Cerebellar cortex (tissue), 1 donor: ENCODE results near the gene KANK2.

Source experiments
- DNase-seq: peaks from one replicate; pipeline ENCODE4 v3.0.0-alpha.2; 2015; ENCODE audit warnings: low spot score

The KANK2 gene

DNA sequence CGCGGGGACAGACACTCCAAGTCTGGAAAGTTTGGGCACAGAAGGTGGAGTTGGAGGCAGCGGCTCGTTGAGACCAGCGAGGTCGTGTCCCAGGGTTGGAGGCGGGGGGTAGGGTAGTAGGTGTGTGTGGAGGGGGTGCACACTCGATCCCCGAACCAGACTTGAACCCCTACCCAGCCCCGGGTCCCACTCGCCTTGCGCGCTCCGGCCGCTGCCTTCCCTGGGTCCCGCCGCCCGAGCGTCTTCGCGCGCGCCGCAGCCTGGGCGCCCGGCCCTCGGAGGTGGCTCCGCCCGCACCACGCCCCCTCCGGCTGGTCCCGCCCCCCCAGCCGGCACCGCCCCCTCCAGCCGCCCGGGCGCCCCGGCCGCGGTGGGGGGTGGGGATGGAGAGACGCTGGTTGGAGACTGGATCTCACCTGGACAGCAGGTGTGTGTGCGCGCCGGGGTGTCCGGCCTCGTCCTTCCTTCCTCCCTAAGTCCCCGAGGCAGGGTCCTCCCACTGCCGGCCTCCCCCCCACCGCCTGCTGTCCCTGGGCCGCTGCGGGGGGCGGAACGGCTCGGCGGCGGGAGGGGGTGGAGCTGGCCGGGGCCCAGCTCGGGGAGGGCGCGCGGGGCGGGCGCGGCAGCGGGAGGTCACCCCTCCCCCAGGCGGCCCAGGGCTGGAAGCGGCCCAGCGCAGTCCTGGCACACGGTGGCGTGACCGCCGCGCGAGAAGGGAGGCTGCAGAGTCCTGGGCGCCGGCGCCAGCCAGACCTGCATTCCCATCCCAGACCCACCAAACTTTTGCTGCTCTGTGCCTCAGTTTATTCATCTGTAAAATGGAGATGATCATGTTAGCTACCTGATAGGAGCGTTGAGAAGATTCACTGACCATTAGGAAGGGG lies at the start of gene KANK2:
Gene KANK2, minus strand, starts transcription at position 255 of the 884 bp plus-strand sequence. CDS start 3,034 bp downstream, outside the sequence.
- peak; percentile 46 for DNase-seq

DNA sequence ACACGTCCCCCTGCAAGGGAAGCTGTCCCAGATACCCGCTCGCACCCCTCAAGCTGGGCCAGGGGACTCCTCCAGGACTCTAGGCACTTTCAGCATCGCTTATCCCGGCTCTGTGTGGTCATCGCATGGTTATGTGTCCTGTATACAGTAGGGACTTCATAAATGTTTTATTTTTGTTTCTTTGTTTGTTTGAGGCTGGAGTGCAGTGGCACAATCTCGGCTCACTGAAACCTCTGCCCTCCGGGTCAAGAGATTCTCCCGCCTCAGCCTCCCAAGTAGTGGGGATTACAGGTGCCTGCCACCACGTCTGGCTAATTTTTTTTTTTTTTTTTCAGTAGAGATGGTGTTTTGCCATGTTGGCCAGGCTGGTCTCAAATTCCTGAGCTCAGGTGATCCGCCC lies 49.6 kb upstream of the KANK2 start:
- no peak for DNase-seq

DNA sequence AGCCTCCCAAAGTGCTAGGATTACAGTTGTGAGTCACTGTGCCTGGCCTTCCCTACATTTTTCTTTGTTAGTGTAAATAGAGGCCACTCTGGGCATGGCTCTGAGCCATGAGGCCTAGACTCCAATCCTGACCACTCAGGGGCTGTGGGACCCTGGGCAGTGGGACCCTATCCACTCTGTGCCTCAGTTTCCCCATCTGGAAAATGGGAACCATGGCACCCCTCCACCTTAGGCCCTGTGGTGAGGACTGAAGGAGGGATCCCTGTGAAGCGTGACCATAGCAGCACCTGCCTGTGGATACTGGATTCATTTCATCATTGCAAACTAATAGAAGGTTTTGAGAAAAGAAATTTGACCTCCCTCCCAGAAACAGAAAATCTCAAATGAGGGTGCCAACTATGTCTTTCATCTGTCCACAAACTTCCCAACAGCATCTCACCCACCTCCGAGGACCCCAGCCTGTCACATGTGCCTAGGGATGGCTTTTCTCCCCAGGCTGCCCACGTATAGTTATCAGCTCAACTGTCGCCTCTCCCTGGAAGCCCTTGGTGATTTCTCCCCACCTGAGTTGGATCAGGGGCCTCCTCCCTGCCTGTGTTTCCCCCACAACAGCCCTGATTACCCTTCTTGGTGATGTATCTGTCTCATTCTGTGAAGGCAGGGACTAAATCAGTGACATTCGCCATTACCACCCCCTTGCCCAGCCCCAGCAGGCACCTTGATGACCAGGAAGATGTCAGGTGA lies 47.7 kb upstream of the KANK2 start:
- no peak for DNase-seq

DNA sequence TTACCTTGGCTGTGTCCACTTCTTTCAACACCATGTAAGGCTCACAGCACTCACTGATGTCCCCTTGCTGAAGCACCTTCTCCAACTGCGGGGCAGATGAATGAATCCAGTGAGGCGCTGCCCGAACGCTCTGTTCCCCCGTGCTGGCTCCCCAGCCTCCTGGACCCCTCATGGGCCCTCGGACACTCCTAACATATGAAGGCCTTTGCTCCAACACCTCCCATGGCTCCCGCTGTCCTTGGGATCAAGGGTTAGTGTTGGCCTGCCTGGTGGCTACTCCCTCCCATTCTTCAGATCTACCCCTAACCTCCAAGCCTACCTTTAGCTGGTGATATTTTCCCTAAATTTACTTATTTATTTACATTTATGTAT lies 46.4 kb upstream of the KANK2 start:
- DNase-seq = no peak

DNA sequence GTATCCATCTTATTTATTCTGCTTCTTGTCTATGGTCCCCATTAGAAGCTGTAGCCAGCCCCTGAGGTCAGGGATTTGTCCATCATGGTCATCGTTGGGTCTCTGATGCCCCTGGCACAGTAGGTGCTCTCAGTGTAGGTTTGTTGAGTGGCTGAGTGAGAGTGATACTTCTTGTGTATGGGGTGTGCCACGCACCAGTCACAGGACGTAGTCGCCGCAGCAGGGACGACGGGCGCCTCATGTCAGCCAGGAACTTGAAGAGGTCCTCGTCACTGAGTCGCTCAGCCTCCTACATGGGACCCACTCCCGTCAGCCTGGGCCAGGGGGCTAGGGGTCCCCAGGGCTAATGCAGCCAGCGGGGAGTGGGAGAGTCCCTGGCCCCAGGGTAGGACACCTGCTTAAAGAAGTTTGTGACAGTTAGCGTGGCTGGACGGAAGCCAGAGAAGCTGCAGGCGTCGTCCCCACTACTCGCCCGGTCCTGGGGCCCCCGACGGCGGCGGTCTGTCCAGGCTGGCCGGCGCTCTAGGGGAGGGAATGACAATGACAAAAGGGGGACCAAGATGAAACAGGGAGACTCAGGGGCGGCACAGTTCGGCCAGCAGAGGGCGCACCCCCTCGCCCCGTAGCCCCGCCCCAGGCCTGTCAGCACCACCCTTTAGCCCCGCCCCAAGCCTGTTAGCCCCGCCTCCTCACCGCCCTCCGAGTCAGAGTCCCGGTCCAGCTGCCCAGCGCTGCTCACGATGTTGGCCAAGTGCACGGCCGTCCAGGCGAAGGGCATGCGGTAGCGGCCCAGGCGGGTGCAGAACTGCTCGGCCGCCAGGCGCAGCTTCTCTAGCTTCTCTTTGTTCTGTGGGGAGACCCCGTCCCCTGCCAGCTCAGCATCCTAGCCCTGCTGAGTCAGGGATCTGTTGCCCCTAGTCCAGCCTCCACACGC lies 45.8 kb upstream of the KANK2 start:
- peak; percentile 58 for DNase-seq

DNA sequence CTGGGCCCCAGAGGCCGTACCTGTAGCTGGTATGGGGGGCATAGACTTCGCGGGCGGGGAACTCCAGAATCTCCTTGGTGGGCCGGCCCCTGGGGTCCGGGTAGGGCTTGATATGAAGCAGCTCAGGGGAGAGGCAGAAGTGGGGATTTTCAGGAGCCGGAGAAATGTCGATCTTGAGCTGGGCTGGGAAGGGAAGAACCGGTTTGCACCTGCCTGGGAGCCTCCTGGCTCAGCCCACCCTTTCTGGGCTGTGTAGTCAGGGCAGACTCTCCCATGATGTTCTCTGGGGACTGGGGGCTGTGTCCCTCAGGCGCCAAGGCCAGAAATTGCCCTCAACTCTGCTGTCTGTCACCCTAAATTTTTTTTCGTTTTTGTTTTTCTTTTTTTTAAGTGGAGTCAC lies 44.7 kb upstream of the KANK2 start:
- no peak for DNase-seq

DNA sequence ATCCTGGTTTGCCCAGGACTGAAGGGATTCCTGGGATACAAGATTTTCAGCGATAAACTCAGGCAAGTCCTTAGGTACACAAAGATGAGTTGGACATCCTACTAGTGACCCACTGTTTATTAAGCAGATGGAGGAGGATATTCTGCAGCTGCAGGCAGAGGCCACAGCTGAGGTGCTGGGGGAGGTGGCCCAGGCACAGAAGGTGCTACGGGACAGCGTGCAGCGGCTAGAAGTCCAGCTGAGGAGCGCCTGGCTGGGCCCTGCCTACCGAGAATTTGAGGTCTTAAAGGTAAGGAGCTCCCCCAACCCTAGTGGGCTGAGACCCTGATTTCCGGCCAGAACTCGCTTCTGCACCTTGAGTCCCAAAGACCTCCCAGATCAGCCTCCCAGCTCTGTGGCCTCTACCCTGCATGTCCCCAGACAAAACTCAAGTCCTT lies 42.7 kb upstream of the KANK2 start:
- DNase-seq = no peak

DNA sequence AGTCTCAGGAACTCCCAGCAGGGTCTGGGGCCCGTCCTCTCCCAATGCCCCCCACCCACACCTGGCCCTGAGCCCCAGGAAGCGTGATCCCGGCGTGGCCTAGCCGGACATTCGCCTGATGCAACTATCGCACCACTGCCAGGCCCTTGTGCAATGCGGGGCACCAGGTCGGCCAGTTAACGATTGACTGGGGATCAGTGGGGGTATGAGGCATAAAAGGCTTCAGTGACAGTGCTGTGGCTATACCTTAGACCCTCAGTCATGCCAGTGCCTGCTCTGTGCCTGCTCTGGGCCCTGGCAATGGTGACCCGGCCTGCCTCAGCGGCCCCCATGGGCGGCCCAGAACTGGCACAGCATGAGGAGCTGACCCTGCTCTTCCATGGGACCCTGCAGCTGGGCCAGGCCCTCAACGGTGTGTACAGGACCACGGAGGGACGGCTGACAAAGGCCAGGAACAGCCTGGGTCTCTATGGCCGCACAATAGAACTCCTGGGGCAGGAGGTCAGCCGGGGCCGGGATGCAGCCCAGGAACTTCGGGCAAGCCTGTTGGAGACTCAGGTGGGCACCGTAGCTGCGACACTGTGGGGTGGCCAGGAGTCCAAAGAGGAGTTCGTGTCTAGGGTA lies 42.1 kb upstream of the KANK2 start, which contains the start of gene ANGPTL8:
Gene ANGPTL8, plus strand, starts transcription at position 243 of the 624 bp plus-strand sequence. Its CDS starts 19 bp downstream, at position 262.
- DNase-seq = no peak

DNA sequence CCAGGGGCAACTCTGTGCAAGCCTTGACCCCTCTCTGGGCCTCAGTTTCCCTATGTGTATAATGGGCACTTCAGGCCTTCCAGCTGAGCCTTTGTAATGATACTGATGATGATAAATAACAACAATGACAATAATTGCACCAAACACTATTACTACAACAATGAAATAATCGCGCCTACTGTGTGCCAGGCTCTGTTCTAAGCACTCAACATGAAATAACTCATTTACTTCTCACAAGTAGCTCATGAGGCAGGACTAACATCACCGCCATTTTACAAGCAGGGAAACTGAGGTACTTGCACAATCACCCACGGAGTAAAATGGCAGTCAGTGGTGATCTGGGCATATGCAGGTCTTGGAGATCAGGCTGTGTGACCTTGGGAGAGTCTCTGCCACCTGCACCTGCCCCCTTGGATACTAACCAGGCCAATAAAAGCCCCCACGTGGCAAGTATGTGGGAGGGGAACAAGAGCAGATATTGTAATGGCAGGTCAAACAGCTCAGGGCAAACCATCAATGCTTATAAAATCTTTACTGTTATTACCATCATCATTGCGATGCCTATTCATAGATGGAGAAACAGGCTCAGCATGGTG lies 41.5 kb upstream of the KANK2 start:
- no peak for DNase-seq

DNA sequence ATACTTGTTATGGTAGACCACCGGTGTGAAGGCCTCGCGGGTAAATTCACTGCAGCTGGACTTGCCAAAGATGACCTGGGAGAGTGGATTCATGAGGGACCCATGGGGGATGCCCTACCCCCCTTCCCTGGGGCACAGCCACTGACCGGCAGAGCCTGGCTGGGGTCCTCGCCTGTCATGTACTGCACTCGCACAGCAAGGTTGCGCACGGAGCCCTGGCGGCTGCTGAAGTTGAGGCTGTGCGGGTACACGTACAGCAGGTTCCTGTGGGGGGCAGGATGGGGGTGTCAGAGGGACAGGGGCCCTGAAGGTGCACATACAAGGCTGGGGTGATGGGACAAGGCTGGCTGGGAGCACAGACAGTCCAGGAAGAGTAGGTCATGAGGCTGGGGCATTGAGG lies 40.7 kb upstream of the KANK2 start:
- DNase-seq = no peak

DNA sequence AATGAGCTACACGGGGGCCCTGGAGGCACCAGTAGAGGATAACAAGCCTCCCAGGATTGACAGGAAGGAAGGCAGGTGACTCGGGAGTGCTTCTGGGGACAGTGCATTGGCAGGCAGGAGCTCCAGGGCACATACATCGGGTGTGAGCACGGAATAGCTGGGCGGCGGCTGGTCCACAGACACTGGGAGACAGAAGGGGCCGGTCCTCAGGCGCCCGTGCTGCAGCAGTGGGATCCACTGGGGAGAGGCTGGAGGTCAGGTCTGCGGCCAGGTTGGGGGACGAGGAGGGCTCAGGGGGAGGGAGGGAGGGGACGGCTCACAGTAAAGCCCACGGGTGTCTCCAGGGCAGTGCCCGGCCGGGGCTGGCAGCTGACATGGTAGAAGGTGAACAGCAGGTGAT lies 40.0 kb upstream of the KANK2 start:
- no peak for DNase-seq

DNA sequence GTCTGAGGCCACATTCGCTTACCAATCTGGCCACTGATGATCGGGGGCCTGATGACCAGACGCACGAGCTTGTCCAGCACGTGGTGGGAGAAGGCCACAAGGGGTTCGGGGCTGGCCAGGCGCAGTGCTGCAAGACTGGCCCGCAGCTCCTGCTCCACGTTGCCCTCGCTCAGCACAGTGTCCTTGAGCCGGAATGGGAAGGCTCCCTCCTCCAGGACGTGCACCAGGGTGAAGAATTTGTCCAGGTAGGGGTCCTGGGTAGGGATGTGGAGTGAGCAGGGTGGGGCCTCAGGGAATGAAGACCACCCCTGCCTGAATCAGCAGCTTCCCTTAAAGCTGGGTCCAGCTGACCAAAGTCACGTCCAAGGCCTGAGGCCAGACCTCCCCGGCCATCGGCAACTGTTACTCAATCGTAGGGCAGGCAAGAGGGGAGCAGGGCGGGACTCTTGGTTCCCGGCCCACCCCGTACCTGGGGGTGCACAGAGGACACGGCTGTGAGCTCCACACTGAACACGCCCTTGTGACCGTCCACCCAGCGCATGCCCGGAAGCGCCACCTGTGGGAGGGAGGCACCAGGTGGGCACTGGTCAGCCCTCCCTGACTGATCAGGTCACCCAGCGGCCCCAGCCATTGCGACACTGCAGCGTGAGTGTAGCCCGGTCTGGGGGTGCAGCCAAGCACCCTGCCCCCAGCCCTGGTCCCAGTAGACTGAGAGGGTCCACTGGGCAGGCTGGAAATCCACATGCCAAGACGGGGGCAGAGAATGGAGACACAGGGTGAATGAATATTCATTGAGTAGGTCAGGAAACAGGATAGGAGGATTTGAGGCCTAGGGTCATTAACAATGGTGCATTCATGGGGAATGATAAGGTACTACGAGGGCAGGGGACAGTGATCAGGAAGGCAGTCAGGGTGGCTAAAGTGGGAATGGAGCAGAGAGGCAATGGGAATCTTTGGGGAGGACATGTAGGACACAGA lies 39.3 kb upstream of the KANK2 start:
- no peak for DNase-seq

DNA sequence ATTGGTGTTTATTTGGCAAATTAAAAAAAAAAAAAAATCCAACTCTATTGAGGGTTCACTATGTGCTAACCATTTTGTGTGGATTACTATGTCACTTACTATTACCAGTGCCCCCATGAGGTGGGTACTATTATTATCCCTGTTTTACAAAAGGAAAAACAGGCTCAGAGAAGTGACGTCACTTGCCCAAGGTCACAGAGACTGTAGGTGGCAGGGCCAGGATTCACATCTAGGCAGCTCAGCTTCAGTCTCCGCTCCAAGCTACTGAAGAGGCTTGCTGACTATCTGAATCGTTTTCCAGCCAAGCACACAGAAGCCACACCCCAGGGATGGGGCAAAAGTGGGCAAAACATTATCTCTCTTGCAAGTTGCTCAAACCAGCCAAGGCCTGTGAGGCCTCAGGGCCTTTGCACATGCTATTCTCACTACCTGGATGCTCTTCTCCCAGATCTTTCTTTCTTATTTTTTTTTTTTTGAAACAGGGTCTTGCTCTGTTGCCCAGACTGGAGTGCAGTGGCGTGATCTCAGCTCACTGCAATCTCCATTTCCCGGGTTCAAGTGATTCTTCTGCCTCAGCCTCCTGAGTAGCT lies 37.2 kb upstream of the KANK2 start:
- no peak for DNase-seq

DNA sequence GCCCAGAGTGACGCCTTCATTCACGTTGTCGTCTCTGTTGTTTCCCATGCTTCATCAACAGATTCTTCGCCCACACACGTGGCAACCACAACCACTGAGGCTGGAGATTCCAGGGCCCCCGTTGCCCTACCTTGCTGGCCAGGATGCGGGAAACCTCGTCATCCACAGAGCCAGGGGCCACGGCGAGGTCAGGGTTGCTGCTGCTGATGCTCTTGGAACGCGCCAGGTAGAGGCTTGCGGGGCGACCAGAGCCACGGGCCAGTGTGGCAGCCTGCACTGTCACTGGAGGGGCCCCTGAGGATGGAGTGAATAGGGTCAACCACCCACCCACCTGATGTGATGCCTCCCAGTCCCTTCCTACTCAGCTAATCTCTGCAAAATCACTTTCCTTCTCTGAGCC lies 35.7 kb upstream of the KANK2 start:
- no peak for DNase-seq

DNA sequence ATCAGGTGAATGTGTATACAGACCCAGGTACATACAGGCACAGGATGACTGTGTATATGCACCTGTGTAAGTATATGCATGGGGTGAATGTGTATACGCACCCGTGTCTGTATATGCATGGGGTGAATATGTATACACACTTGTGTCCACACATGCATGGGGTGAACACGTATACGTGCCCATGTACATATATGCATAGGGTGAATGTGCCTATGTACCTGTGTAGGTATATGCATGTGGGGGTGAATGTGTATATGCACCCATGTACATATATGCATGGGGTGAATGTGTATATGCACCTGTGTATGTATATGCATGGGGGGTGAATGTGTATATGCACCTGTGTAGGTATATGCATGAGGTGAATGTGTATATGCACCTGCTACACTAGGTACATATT lies 35.2 kb upstream of the KANK2 start:
- no peak for DNase-seq

DNA sequence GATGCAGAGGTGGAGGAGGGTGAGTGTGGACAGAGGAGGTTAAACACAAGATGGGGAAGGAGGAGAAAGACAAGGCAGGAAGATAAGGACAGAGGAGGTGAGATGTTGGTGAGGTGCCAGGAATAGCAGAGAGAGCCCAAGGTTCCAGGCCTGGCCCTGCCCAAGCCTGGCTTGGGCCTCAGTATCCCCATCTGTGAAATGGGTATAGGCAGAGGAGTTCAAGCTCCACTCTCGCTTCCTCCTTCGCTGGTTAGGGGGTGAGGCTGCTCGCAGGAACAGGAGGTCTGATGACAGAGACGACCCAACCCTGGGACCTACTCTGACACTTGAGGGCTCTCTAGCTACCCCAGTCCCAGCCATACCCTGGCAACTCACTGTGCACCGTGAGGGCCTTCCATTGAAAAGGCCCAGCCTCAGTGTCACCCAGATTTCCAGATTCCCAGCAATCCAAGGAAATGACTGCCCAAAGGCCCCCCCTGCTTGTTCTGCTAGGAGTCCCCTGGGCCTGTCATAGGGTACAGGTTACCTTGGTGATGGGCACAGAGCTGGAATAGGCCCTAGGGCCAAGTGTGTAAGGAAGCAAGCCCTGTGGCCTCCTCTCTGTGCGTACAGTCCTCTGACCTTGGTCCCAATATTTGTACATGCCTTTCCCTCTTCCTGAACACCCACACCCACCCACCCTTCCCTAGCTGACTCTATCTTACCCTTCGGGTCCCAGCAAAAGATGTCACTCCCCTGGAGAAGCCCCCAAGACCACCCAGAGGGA lies 33.5 kb upstream of the KANK2 start:
- no peak for DNase-seq

DNA sequence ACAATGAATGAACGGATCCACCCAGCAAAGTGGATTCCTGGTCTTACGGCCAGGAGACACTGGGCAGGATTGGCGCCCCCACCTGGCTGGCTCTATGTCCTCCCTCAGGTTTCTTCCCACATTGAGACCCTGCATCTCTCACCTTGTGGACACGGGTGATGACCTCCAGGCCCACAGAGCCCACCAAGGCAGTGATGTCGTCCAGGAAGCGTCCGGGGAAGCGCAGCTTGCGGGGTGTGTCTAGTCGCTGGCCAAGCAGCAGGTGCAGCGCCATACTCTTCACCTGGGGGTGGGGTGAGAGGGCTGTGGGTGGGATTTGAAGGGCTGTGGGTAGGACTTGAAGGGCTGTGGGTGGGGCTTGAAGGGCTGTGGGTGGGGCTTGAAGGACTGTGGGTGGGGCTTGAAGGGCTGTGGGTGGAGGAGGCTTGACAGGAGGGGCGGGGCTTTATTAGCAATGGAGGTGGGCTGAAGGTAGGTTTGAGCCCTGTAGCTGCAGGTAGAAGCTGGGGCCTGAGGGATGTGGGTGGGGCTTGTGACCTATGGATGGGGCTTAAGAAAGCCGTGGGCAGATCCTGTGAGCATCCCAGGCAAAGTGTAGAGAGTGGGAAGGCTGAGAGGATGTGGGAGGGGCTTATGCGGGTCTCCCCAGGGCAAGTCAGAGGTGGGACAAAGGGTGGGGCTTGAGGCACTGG lies 30.0 kb upstream of the KANK2 start:
- no peak for DNase-seq

DNA sequence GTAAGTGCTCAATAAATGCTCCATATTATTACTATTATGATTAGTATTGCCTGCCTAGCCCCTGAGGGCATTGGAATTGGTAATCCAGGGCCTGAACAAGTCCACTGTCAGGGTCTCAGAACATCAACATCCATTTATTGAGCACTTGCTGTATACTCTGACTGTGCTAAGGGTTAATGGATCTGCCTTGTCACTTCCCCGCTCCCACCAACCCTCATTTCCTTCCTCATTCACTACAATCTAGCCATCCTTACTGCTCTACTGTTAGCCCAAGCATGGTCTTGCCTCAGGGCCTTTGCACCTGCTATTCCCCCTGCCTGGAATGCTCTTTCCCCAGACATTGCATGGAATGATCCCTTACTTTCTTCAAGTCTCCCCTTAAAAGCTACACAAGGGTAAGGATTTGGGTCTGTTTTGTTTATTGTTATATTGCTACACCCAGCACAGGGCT lies 29.4 kb upstream of the KANK2 start:
- no peak for DNase-seq
